Activated CD4-positive, alpha-beta T cell treated with anti-CD3 and anti-CD28 coated beads, Interleukin-2, amount 50 U/mL, for 4 hours (primary cell): ENCODE data around the gene TEX35.

Experiments
- DNase-seq, 2 experiments: peaks; one replicate each; pipeline ENCODE4 v3.0.0-alpha.2; 2020

TEX35 gene

DNA sequence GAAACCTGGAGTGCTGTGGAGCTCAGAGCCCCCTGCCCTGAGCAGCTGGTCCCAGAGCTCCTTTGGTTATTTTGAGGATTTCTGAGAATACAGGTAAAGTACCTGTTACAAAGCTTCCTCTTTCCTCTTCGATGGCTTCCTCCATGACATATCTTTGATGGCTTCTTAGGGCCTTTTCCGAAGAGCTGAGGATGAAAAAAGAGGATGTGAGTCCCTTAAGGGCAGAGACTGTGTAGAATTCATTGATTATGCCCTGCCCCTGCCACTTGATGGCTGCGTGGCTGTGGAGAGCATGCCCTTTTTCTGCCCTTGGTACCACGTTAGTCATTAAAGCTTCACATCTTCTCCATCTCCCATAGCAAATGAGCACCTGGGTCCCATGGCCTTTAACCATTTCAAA, 14.2 kb downstream of the TEX35 start:
- no peak for DNase-seq

DNA sequence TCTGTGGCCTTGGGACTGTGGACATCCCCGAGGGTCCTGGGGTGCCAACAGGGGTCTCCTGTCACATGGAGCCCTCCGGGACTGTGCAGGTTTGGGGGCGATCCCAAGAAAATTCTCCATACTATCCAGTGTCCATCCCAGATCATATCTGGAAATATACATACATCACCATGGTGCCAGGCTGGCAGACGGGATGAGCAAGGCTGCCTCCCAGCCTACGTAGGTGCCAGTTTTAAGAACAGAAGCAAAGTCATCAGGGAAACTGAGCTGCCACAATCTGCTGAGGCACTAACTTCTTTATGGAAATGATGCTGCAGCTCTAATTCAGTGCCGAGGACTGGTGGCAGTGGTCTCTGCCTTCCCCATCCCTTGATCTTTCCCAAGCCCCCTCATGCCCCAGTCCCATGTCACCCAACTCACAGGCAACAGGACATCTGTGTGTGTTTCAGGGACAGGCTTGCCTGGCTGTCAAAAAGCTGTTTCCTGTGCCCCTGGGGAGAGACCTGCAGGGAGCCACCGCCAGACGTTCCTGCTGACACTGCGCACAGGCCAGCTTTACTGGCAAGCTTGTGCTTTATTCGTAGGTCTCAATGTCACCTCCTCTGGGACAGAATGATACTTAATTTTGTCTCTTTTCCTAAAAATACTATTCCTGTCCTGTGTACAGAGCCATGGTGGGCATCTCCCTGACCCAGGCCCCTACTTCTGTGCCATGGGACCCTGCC, 15.5 kb downstream of the TEX35 start:
- no peak for DNase-seq

DNA sequence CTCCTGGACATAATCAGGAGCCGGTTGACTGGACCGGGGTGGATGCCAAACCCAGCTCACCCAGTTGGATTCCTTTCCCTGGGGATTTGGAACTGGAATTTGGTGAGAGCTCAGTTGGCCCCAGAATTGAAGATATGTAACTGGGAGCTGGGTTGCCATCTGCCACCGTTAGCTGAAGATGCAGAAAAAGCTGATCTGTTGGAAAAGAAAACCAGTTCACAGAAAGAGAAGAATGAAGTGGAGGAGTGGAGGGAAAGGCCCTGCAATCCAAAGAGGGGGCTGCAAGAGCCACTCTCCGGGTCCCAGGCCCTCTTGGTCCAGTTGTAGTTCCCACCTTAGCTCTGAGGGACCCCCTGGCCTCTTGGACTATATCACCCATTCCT, 16.0 kb downstream of the TEX35 start:
- DNase-seq = no peak

DNA sequence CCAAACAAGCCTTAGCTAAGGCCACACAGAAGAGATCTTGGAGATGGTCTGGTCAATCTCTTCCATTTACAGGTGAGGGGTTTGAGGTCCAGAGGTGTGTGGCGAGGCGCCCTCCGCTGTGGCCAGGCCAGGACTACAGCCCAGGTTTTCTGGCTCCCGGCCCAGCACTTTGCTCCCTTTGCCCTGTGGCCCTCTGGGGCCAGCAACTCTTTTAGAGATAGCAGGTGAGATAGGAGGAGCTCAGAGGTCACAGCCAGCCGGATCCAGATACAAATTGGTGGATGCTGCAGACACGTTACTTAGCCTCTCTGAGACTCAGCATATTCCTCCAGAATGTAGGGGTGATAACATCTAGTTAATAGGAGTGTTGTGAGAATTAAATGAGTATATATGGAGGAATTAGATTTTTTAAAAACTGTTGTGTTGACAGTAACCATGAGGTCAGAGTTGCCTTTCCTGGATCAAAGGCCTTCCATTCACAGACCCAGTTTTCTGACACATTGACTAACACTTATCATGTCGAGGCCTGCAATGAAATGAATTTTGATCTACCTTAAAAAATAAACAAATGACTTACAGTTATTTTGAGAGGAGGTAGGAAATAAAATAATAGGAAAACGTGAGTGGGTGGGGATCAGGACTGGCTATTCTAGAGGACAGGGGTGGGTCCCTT, 16.6 kb downstream of the TEX35 start:
- DNase-seq = no peak

DNA sequence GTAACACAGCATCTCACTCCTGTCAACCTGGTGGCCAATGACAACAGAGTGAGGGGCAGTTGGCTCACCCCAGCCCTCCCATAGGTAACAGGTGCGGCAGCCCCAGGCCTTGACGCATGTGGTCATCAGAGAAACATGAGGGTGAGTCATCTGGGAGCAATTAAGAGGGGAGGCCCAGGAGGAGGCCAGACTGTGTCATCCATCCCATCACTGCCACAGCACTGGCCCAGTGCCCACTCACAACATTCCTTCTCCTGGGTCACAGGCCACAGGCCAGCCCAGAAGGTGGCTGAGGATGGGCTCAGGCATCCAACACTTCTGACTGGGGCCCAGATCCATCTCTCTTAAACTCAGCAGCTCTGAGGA, 17.1 kb downstream of the TEX35 start:
- no peak for DNase-seq

DNA sequence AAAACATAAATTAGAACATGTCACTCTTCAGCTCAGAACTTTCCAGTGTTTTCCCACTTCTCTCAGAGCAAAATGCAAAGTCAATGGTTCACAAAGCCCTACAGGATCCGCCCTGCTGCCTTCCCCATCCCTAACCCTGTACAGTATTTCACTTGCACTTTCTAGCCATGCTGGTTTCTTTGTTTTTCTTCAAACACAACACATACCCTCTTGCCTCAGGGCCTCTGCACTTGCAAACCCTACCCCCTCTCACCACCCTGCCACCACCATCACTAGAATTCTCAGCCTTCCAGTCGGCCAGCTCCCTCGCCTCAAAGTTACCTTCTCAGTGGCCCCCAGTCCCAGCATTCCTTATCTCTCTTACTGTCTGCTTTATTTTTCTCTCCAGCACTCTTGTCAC, 17.6 kb downstream of the TEX35 start:
- DNase-seq = no peak

DNA sequence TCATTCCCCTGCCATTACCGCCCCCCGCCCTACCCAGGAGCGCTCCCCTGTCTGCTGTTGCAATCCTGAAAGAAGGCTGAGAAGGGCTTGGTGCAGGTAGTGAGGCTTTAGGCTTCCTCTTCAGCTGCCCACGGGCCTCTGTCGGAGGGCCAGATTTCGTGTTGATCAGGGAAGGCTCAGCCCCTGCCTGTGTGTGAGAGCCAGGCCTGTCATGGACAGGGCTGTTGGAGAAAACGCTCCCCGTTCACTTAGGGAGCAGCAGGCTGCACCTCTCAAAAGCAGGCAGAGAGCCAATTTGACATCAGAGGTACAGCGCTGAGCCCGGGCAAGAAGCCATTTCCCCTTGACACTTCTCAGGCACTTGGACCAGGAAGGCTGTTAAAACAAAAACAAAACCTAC, 19.0 kb downstream of the TEX35 start:
- no peak for DNase-seq

DNA sequence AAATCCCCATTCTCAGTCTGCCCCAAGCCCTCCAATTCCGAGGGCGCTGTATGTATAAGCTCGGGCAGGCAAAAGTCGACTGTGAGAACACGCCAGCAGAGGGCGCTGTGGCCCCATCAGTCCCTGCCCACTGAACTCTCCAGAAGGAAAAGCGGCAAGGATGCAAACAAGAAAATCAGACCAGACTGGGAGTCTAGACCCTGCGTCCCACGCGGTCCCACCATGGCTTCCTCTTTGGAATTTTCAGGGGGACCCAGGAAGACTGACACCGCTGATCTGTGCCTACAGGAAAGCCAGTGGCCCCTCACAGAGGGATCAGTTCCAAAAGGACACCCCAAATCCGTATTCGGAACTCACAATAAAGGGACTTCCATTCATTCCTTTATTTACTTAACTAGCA, 19.5 kb downstream of the TEX35 start:
- peak; percentile 64 for DNase-seq

DNA sequence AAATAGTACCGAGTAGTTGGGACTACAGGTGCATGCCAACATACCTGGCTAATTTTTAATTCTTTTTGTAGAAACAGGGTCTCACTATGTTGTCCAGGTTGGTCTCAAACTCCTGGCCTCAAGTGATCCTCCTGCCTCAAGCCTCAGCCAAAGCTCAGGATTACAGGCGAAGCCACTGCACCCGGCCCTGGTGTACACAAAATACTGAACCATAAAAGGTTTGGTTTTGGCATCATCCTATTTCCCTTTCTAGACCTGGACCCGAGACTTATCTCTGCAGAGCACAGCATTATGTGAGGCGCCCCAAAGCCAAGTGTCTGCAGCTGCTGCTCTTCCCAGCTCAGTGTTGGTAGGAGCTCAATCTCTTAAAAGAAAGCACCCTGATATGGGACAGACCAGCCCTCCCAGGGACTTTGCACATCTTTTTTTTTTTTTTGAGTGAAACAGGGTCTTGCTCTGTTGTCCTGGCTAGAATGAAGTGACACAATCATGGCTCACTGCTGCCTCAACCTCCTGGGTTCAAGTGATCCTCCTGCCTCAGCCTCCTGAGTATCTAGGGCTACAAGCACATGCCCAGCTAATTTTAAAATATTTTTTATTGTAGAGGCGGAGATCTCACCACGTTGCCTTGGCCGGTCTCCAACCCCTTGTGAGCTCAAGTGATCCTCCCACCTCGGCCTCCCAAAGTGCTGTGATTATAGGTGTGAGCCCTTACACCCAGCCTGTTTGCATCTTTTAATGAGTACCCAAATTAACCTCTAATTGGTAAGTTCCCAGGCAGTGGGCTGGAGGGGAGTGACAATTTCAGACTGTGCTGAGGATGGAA, 20.4 kb downstream of the TEX35 start:
- DNase-seq = no peak

DNA sequence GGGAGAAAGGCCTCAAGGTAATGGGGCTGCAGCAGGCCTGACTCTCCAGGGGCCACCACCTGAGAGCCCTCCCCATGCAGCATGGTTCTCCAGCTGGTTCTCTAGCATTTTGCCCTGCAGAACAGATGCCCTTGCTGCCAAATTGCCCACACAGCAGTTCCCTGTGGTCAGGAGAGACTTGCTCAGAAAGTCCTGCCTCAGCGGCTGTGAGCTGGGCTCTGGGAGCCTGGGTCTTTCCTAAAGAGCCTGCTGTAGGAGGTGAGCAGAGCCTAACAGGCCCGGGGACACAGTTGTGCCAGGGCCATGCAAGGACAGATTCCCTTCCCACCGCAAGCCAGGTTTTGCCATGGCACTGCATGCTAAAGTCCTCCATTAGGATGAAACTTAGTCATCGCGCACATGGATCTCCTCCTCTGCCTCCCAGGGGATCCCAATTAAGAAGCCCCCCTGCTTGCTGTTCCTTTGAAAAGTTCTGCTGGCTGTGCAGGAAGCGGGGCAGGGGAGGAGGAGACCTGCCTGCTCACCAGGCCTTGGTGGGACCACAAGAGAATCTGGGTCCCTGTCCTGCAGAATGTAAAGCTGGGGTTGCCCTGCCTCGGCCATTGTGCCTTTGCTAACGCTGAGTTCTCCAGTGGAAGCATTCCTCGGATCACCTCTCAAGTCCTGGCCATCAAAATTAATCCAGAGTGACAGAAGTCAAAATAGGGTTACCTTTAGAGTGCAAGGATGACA, 21.4 kb downstream of the TEX35 start:
- DNase-seq = no peak

DNA sequence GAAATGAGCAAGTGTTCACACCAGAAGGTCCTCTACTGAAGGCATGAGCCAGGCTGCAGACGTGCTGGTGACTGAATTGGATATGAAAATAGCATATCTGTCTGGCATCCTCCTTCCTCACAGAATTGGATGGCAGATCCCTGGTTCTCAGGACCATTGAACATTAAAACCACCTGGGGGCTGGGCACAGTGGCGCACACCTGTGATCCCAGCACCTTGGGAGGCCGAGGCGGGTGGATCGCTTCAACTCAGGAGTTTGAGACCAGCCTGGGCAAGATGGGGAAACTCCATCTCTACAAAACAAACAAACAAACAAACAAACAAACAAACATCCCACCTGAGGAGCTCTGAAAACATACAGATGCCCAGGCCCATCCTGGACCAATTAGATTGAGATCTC, 23.4 kb downstream of the TEX35 start:
- DNase-seq = no peak

DNA sequence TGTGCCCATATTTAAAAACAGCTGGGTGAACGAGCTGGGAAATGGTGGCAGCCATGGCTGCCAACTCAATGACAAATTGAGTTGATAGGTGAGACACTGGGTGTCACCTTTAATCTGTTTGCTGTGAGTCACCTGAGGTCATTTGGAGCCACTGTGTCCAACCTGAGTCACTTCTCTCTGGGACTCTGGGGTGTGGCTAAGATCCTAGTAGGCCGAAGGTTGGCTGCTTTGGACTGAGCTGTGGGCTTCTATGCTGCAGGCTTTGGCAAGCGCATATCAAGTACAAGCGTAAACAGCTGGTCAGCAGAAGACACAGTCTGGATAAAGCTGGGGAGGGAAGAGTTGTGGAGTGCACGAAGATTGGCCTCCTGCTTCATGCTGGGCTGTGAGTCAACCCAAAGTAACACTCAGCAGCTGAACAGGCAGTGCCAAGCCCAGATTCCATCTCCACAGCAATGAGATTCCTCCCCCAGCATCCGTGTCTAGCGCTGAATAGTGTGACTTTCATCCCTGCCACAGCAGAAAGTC, 24.0 kb downstream of the TEX35 start:
- no peak for DNase-seq

DNA sequence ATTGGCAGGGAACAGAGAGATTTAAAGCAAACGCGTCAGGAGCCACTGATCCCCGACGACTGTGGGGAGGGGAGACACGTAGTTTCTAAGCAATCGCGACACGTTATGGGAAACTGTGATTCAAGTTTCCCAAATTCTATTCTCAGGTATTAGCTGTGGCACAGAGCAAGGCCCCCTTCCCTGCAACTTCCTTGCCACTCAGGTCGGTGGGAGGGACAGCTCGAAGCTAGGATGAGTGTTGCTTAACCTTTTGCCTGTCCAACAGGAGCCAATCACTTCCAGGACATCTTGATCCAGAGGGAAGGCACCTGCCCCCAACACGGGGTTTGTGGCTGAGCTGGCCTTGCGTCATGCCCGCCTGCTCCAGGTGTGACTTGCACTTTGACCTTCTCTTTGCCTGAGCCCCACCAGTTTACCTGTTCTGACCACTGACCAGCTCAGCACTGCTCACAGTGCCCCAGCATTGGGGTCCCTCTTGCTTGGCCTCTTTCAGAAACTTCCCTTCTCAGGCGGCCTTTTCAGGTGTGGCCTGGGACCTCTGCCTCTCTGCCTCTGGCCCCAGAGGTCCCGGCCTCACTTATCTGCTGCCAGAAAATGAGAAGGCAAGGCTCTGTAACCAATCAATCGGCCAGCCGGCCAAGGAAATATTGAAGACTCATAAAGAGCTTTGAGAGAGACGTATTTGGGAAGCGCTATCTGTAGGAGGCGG, 24.6 kb downstream of the TEX35 start:
- DNase-seq = no peak

DNA sequence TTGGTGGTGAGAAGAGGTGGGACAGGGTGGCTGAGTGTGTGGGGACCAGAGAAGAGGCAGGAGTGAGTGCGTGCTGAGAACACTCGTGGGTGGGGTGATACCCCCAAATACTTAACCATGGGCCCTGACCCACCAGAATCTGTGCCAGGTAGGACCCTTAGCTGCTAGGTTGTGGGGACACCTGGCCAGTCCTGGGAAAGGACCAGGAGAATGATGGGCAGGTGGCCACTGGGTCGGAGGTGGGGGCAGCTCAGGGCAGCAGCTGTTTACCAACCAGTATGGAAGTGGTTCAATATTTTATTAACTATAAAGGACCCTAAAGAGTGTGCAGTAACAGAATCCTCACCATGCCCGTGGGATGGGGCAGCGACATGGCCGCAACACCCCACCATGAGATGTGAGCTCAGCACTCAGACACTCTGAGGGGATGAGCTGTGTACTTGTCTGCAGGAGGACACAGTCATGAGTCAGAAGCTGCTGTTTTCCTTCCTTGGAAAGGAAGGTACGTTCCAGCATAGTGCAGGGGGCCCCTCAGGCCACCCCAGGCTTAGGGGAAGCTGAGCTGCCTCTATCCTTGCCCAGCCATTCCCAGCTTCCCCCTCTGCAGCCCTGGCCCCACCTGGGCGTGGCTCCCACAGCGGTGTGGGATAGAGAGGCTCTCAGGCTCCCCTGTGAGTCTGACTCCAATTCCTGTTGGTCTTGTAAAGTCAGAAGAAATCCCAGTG, 25.4 kb downstream of the TEX35 start:
- no peak for DNase-seq

DNA sequence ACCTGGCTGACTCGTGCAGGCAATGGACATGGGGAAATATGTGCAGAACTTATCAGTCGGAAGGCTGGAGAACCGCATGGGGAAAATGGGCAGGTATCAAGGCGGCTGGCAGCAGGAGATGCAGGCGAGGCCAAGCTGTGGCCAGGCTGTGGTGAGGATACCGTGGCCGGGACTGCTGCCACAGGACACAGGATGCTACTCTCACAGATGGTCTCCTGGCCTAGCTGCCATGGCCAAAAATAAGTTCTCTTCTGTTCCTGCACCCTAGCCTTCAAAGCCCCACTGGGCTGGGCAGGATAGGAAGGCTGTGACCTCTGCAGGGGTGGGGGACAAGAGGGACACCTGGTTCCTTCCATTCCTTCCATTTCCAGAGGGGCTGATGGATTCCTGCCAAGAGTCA, 26.4 kb downstream of the TEX35 start:
- DNase-seq = no peak

DNA sequence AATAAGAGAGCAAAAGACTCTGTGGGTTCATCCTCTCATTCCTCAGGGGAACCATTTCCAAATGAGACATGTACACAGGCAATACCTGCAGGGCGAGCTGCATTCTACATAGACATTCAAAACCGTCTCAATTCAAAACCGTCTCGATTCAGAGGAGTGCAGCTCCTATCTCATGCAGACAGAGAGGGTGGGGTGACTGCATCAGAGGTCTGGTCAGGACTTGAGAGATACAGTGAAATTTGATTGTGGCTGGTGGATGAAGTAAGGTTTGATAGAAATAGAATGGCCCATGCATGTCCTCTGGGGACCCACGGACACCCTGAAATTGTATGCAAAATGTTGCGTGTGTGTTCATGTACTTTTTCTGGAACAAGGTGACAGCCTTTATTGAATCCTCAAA, 27.3 kb downstream of the TEX35 start:
- DNase-seq = no peak

DNA sequence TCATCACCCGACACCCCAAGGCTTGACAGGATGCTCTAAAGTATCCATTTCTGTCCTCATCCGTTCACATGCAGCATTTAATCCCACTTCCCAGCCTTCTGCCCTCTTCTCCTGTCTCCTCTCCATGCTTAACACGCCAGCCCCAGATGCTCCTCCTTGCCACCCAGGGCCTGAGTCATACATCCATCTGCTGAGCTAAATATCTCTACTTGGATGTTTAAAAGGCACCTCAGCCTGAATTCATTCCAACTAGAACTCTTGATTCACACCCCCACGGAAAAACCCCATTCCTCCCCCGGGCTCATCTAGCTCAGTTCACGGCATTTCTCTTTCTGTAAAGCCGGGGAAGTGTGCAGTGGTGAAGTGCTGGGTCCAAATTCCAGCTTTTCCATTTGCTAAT, 27.7 kb downstream of the TEX35 start:
- DNase-seq = no peak

DNA sequence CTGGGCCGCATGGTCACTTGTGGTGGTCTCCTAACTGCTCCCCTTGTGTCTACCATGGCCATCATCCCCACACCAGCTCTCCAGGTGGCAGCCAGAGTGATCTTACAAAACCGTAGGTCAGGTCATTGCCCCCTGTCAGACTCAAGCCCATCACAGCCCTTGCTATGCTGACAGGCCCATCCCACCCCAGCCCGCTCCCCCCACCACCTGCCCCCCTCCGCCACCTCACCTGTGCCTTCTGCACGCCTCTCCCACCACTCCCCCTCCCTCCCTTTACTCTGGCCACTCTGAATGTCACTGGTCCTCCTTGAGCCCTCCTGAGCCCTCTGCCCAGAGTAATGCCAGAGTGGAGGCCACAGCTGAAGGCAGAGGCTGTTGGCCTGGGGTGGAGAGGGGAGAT, 28.5 kb downstream of the TEX35 start:
- DNase-seq = no peak

DNA sequence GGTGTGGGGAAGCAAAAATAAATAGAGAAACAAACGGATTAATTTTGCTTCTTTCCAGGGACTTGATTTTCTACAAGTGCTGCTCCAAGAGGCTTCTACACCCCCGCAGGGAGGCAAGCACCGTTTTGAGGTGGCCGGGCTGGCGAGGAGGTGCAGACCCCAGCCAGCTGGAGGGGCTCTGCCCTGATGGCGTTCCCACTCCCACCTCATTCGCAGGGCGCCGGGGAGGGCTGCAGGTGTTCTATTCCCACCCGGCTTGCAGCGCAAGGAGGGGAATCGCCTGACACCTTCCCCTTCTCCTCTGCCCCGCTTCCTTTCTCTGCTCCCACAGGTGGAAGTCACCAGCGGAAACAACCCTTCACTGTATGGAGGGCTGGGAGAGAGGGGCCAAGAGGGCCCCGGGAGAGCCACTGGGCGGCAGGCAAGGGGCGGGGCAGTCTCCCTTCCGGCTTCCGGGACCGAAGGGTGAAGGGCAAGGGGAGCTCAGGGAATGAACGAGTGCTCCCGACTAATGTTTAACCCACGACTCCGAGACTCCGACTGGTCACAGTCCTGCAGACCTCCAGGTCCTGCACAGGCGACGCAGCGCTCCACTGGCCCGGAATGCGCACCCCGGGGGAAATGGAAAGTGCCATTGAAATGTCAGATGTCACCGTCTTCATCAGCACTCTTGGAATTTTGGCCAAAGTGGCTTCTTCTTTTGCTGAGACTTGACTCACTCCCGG, 29.1 kb downstream of the TEX35 start:
- DNase-seq = peak in 1 of 2 experiments; percentile 16

DNA sequence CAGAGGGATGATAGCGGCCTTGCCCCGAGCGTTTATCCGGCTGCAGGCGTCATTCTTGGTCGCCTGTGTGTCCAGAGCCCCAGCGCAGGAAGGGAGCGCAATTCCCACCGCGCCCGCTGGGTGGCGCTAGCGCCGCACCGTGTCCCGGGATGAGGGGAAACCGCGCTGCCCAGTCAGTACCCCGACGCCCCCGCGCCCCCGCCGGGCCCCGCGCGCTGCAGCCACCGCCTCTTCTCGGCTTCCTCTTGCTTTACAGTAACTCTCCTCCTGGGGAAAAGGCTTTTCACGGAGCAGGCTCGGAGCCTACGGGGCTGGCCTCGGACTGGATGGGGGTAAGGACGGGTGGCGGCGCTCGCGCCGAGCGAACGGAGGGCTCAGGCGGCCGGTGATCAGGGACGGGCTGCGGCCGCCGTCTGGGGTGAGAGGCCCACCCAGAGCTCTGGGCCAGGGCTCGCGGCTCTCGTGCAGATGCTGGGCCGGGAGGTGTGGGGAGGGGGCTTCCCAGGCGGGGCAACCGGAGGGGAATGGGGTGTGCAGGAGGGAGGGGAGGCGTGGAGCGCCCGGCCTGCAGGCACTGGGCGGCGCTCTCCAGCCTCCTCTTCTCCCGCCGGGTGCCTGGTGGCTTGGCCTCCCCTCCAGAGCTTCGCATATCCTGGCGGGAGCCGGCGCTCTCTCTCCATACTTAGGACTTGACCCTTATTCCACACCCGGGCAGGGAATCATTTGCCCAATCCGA, 29.8 kb downstream of the TEX35 start:
- DNase-seq = peak; percentile 76 to 79

DNA sequence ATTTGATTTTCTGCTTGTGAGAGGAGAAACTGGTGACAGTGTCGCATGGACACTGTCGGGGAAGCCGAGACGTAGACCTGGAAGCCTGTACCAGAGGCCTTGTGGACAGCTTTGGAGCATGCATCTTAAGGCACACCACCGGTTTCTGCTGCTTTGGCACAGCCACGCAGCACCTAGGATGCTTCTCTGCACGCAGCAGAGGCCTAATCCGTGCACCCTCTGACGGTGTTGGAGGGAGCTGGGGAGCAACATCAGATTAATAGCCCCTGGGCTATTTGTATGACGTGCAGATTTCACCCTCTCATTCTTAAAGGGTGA, 30.3 kb downstream of the TEX35 start:
- DNase-seq = no peak
